Myocyte (in vitro differentiated cells): Measurements from ENCODE around the gene RBM39. TPM values are rescaled to one million over a fixed set of nuclear protein-coding genes. Genes with fewer than 3 reads are reported as not detected.
"Not testable (repeated sequence)": the region's sequence is repeated elsewhere in the genome, so short reads cannot be mapped to it uniquely, and the experiment has no call there.

Experiments
- DNase-seq: peaks from one replicate; pipeline ENCODE4 v3.0.0-alpha.2; 2012; ENCODE audit warnings: low read depth
- polyA plus RNA-seq: library from polyadenylated mRNA; unstranded; fragments of >200 nt; gene quantifications from one replicate; pipeline ENCODE4 v1.2.1, GENCODE V29; 2012; ENCODE audit warnings: missing spikeins
- total RNA-seq: library from RNA; depleted of rRNA; stranded (reverse); fragments of >200 nt; gene quantifications from 2 replicates; pipeline ENCODE4 v1.2.3, GENCODE V29; 2014

The RBM39 gene
- total RNA-seq: 218 and 242 TPM in 2 replicates
- 147 TPM for polyA plus RNA-seq

DNA sequence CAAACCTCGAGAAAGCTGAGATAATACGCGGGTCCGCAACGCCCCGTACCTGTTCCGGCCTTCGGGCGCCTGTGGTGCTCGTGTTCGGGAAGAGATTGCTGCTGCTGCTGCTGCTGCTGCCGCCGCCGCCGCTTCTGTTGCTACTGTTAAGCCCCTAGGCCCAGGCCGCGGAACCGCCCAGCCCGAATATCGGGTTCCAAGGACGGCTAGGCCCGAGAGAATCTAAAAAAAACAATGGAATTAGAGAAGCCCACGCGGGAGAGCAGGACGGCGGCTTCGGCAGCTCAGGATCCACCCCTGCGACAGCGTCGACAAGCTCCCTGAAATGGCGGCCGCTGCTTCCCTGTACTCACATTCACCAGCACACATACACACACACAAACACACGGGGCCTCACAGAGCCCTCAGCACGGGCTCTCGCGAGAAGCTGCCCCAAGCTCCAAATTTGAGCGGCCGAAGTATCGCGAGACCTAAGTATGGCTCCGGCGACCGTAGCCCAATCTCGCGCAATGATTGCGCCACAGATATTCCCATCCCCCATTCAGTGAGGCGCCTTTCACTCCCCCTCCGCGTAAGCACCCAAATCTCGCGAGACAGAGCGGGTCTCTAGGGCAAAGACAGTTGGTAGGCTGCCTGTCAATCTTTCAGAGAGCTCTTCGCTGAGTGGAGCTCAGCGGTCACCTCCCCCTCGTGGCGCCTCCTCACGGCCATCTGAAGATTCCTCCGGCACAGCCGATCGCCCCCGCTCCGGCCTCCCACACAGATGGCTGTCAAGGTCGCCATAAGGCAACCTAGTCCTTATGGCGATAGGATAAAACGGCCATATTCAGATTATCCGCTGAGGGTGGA is at the start of gene RBM39:
TSS of gene RBM39 (minus strand) at position 369 of the 849 bp plus-strand sequence. CDS start 1,386 bp downstream, outside the sequence.
- DNase-seq: peak; percentile 100

DNA sequence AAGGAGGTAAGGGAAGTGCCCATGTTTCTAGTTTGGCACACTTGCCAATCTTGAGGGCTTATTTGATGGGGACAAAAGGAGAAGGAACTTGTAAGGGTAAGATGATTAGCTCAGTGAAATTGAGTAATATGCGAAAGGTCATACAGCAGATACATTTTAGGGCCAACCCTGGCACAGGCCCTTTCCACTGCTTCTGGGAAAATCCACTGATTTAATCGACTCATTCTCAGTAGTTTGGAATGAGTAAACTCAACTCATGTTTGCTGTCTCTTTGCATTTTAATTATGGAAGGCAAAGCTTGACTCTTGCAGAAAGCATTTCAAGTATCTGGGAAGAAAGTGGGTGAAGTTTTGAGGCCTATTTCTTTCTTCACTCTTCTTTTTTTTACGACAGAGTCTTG is 49.8 kb upstream of the RBM39 start:
- no peak for DNase-seq

DNA sequence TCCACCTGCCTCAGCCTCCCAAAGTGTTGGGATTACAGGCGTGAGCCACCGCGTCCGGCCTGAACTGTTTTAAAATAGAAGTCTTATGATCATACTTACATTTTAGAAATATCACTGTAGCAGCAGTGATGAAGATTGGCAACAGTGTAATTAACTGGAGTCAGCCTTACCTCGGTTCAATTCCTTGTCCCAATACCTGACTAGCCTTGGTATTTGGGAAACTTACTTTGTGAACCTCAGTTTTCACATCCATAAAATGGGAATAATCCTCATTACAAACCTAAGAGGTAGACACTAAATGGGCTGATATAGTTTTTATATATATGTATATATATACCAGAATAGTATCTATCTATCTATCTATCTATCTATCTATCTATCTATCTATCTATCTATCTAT is 49.0 kb upstream of the RBM39 start:
- no peak for DNase-seq

DNA sequence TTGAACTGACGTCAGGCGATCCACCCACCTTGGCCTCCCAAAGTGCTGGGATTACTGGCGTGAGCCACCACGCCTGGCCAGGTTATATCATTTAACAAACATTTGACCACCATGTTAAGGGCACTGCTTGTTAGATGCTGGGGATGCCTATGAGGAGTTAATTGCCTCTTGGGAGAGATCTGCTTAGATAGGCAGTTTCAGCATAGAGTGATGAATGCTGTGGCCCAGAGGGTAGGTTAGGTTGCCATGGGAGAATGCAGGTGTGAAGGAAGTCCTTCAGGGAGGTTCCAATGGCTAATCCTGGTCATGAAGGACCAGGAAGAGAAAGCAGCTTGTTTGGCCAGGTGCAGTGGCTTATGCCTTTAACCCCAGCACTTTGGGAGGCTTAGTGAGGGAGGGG is 46.7 kb upstream of the RBM39 start:
- no peak for DNase-seq

DNA sequence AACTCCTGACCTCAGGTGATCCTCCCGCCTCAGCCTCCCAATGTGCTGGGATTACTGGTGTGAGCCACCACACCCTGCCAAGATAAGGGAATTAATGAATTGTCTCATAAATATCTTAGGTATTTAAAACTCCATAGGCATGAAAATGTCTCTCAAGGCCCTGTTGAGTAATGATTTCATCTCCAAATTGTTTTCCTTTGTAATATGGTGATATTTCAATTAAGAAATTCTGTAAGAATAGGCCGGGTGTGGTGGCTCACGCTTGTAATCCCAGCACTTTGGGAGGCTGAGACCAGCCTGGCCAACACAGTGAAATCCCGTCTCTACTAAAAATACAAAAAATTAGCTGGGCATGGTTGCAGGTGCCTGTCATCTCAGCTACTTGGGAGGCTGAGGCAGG is 43.5 kb upstream of the RBM39 start:
- DNase-seq: not testable (repeated sequence)

DNA sequence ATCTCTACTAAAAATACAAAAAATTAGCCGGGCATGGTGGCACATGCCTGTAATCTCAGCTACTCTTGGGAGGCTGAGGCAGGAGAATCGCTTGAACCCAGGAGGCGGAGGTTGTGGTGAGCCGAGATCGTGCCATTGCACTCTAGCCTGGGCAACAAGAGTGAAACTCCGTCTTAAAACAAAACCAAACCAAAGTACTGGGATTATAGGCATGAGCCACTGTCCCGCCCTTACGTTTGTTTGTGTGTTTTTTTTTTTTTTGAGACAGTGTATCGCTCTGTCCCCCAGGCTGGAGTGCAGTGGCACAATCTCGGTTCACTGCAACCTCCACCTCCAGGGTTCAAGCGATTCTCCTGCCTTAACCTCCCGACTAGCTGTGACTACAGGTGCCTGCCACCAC is 41.8 kb upstream of the RBM39 start:
- not testable (repeated sequence) for DNase-seq

DNA sequence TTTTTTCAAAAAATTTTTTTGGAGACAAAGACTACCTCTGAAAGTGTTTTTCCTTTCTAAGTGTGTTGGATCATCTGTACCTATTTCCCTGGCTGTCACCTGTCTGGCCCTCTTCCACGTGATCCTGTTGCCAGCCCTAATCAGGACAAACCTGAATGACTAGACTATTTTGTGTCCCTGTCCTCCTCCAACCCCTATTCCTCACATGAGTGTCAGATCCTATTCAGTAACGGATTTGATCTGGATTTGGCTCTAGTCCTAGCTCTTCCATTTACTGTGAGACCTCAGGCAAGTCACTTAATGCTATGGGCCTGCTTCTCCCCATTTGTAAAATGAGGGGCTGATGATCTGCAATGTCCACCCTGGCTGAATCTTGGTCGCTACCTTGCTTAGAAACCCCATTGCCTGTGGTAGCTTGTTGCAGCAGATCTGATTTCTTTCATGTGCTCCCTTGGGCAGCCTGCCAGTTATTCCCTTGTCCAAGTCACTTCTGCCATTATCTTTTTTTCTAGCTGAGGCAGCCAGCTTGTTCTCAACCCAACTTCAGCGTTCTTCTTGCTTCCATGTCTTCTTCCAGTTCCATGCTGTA is 34.5 kb upstream of the RBM39 start:
- peak; percentile 80 for DNase-seq

DNA sequence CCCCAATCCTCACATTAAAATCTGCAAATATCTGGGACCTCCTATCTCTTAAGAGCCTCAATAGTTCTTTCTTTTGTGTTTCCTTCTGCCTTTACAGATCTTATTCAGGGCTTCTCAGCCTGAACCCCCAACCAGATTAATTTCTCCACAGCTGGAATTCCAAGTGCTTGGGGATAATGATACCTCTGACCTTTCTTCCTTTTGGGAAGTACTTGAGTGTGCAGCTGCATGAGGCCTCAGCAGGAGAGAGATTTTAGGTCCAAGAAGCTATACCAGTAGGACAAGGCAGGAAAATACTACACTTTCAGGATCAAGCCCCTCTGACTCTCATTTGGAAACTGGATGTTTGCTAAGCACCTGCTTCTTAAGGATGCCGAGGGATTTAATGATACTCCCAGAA is 32.3 kb upstream of the RBM39 start:
- DNase-seq: no peak

DNA sequence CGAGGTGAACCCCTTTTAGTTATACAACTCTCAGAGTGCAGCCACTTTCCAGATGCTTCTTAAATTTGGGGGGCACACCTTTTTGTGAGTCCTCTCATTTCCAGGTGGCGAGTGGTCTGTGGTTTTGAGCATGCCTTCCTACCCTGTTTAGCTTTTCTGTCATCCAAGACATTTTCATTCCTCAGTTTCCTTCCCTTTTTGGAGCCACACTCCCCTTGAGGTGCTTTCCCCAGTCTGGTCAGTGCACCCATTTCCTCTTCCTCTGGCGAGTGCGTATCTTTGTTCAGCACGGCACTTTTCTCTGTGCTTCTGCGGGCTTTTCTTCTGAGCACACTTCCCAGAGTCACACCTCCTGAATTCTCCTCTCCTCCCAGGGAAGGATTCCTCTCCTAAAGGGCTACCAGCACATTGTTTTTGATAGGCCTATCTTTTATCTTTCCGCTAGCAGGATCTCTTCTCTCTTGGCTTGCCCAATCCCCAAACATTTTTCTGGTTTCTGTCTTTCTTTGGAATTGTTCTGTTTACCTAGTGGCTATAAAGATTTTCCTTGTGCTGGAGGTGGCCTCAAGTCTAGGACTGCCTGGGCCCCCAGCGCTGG is 31.2 kb upstream of the RBM39 start:
- no peak for DNase-seq

DNA sequence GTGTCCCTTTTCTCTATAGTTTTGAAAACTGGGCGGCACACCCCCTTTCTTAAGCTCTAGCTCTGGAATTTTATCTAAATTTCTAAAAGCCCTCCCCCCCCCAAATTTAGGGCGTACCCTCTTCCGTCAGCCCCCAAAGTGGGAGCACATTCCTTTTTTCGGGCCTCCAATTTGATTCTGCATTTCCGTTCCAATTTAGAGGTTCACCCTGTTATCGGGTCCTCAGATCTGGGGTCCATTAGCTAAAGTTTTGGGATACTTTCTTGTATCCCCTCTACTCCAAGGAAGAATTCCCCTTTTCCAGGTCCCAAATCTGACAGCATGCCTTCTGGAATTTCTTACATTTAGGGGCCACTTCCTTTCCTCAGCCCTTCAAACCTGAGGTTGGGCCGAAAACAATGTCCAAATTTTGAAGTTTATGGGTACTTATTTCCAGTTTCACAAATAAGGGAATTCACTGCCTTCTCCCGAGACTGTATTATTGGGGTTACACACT is 30.6 kb upstream of the RBM39 start:
- DNase-seq: no peak

DNA sequence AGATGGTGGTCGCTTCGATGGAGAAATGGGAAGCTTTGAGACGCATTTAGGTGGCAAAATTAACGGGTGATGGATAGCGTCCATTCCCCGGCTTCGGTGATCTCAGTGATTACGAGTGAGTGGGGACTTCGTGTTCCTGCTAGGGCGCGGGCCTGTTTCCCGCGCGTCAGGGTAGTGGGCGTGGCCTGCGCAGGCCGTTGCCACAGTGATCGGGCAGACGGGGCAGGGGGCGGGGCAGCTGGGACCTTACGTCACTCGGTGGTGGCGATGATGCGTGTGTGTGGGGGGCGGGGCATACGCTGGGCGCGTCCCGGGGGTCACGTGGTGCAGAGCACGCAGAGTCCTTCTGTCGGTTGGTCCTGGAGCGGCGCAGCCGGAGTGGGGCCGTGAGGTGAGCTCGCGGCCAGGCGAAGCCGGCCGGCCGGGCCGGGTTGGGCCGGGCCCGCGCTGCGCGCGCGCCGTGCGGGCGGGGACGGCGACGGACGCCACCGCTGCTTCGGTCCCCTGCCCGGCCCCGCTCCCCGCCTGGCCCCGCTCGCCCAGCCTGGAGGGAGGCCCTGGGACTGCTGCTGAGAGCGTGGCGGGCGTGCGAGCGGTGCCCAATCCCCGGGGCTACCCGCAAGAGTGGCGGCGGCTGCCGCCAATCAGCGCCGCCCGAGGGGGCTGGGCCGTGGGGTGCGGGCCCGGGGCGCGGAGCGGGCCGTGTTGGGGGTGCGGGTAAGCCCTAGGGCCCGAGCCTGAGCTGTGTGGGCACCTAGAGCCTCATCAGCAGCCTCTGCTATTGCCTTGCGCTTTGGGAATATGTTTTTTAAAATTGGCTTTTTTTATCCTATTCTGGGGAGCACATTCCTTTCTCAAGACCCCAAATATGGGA is 29.9 kb upstream of the RBM39 start, which contains the start of gene PHF20:
TSS of gene PHF20 (plus strand) at position 327 of the 874 bp plus-strand sequence. CDS start 29,508 bp downstream, outside the sequence.
- peak; percentile 96 for DNase-seq

DNA sequence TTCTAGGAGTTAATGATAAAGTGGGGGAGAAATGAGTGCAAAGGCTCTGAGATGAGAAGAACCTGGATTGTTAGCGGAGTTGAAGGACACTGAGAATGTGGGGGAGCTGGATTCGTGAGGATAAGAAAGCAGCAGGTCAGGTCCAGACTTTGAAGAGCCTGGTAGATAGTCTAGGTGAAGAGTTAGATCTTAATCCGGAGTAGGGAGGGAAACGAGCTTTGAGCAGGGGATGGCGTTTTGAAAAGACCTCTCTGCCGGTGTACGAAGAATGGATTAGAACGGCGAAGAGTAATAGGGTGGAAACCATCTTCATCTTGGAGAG is 29.3 kb upstream of the RBM39 start:
- no peak for DNase-seq

DNA sequence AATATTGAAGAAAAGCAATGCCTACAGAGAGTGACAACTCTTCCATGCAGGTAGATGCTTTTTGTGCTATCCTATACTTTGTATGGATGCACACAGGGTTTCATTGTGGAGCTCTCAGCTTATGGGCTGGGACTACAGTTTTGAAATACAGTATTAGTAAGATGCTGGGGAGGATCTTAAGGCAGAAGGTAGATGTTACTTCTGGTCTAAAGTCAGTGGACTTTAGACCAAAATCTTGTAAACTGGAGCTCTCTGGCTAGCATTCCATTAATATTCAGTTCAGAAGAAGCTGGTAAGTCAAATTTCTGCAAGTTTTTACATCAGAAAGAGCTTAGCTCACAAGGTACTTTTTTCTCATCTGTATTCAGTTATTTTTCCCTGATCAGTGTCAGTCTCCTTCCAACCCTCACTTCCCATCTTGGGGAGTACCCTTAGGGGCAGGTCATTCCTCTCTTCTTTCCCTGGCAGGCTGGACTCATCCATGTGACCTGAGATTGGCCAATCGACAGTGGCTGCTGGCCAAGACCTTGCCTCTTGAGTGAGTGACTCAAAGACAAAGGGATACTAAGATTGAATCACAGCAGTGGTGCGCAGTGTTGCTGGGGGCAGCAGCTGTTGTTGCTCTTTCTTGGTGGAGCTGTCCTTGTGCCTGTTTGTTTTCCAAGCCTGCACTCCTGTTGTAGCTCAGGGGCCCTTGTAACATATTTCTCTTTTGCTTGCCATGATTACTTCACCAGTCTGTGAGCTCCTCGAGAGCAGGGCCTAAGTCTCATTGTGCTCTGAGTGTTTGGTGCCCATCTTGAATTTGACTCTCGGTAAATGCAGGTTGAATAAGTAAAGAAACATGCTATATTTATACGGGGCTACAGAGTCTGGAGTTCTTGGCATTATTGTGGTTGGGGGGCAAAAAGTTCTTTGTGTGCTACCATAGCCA is 26.9 kb upstream of the RBM39 start:
- peak; percentile 100 for DNase-seq

DNA sequence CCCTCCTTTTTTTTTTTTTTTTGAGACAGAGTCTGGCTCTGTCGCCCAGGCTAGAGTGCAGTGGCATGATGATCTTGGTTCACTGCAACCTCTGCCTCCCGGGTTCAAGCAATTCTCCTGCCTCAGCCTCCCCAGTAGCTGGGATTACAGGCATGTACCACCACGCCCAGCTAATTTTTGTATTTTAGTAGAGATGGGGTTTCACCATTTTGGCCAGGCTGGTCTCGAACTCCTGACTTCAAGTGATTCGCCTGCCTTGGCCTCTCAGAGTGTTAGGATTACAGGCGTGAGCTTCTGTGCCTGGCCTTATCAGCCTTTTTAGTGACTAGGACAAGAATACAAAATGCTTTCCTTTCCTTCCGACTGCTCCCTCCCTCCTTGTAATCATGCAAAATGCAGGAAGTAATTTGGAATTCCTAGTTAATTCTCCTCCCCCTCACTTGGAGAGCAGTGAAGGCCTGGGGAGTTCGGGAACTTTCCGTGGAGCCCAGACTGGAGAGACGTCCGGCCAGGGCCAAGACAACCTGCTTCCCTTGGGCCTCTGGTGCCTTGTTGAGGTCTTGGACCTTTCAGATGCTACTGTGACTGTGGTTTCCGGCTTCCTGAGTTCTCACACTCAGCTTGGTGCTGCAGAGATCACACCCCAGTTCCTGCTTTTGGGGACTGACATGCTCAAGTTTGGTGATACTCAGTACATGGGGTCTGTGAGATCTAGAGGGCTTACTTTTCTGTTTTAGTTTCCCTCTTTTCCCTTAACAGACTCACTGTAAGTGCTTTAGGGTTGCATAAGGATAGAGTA is 25.8 kb upstream of the RBM39 start:
- DNase-seq: peak; percentile 51

DNA sequence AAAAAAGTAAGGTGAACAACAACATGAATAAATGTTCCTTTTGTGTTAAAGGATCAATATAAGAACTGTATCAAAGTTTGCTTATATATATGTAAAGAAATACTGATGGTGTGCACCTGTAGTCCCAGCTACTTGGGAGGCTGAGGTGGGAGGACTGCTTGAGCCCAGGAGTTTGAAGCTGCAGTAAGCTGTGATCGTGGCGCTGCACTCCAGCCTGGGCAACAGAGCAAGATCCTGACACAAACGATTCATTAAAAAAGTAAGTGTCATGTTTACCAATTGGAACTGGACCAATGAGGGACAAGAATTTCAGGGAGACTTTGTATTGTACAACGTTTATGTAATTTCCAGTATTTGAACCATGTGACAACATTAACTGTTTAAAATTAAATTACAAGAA is 24.8 kb upstream of the RBM39 start:
- no peak for DNase-seq

DNA sequence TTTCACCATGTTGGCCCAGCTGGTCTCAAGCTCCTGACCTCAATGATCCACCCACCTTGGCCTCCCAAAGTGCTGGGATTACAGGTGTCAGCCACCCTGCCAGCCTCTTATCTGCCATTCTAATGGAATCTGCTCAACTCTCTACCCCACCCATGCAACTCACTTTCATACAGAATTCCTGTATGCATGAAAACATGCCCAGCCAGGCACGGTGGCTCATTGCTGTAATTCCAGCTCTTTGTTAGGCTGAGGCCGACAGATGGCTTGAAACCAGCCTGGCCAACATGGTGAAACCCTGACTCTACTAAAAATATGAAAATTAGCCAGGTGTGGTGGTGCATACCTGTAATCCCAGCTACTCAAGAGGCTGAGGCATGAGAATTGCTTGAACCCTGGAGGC is 22.9 kb upstream of the RBM39 start:
- not testable (repeated sequence) for DNase-seq

DNA sequence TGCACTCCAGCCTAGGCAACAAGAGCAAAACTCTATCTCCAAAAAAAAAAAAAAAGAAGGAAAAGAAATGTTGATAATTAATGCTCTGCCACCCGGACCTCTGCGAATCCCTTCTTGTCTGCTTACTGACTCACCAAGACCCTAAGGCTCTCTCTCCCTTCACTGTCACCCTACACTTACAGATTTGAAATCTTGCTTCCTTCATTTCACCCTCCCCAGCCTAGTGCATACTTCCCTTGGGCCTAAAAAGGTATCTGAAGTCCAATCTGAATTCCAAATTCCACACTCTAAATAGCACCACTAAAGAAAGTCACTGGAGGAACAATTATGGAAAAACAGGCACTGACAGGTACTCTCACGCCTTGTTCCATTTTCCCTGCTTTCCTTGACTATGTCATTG is 20.4 kb upstream of the RBM39 start:
- no peak for DNase-seq

DNA sequence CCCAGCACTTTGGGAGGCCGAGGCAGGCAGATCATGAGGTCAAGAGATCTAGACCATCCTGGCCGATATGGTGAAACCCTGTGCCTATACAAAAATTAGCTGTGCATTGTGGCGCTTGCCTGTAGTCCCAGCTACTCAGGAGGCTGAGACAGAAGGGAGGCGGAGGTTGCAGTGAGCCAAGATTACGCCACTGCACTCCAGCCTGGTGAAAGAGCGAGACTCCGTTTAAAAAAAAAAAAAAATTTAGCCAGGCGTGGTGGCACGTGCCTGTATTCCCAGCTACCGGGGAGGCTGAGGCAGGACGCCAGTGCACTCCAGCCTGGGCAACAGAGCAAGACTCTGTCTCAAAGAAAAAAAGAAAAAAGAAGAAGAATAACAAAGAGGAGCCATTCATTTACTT is 19.5 kb upstream of the RBM39 start:
- not testable (repeated sequence) for DNase-seq

DNA sequence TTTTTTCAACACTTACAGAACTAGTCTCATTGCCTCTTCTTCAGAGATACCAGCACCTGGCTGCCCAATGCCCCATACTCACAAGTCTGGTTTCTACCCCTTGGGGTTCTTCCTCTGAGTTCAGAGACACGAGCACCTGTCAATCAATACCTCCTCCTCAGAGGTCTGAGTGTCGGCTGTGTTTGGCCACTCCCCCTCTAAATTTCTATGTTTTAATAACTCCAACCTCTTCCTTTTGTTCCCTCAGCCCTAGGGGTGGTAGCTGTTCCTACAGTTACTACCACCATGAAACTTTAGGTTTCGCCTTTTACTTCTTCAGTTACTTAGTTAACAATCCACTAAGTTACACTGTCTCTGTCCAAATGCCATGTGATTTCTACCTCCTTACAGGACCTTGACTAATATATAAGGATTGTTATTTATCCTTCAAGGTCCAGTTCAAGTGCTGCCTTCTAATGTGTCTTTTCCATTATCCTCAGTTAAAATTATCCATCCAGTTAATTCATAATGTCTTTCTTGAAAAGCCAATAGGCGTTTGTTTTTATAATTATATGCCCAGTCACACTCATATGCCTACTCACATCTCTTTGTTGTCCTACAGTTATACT is 15.1 kb upstream of the RBM39 start:
- DNase-seq: peak; percentile 10
